ENCODE results near the gene SPOCD1.
A peak's percentile ranks its signal among the peaks of the same experiment; 100 is the strongest.

The SPOCD1 gene

GRCh38 chr1:31784356-31785019 is 31.3 kb downstream of the SPOCD1 start:
- H3K36me3 ChIP-seq (ENCODE audit: insufficient read depth, low read length), result no peaks in the 10 kb centered on the region
- no peaks in the 10 kb centered on the region for H3K27me3 ChIP-seq (ENCODE audit: insufficient read depth, low read length, poor library complexity, severe bottlenecking)
- no peak overlapping the region for H2AFZ ChIP-seq (ENCODE audit: low read length)
- TF ChIP-seq CTCF (conservative IDR thresholded peaks at IDR 0.05; ENCODE audit: low read length) (no peak), EZH2phosphoT487 (IDR thresholded peaks at IDR 0.05; ENCODE audit: borderline replicate concordance) (no peak)
- no peaks in the 10 kb centered on the region for H3K9me2 ChIP-seq (replicated peaks; ENCODE audit: low read depth, low read length)
- H4K20me1 ChIP-seq (ENCODE audit: insufficient read depth, low read length, poor library complexity, severe bottlenecking), result no peaks in the 10 kb centered on the region
- H3K4me3 ChIP-seq (ENCODE audit: low read length, poor library complexity, severe bottlenecking), result no peak overlapping the region
- no peaks in the 10 kb centered on the region for H3K79me2 ChIP-seq (ENCODE audit: insufficient read depth, low read length)
- no peak overlapping the region for H3K4me2 ChIP-seq (ENCODE audit: low read depth, low read length, poor library complexity, severe bottlenecking)
- no peaks in the 10 kb centered on the region for H3K9me3 ChIP-seq (ENCODE audit: insufficient read depth, low read depth, low read length)
- H3K9ac ChIP-seq (ENCODE audit: low read depth, low read length, poor library complexity, severe bottlenecking), result peak overlapping the region; percentile 9
- H3K4me1 ChIP-seq (ENCODE audit: insufficient read depth, low read length, poor library complexity, severe bottlenecking), result peaks cover 49% of the 10 kb centered on the region
- no peaks in the 10 kb centered on the region for H3F3A ChIP-seq (ENCODE audit: low read depth)

GRCh38 chr1:31783846-31784245 is 32.0 kb downstream of the SPOCD1 start:
- H3K4me2 ChIP-seq (ENCODE audit: low read depth, low read length, poor library complexity, severe bottlenecking), result no peak overlapping the region

GRCh38 chr1:31782421-31783410 is 33.1 kb downstream of the SPOCD1 start:
- TF ChIP-seq CTCF (conservative IDR thresholded peaks at IDR 0.05; ENCODE audit: low read length) (no peak), EZH2phosphoT487 (IDR thresholded peaks at IDR 0.05; ENCODE audit: borderline replicate concordance) (no peak)
- Histone ChIP-seq H3K79me2 (ENCODE audit: insufficient read depth, low read length) (no peaks in the 10 kb centered on the region), H2AFZ (ENCODE audit: low read length) (no peak overlapping the region), H3K36me3 (ENCODE audit: insufficient read depth, low read length) (no peaks in the 10 kb centered on the region), H4K20me1 (ENCODE audit: insufficient read depth, low read length, poor library complexity, severe bottlenecking) (no peaks in the 10 kb centered on the region), H3K4me3 (ENCODE audit: low read length, poor library complexity, severe bottlenecking) (no peak overlapping the region), H3K9me2 (replicated peaks; ENCODE audit: low read depth, low read length) (no peaks in the 10 kb centered on the region), H3K27me3 (ENCODE audit: insufficient read depth, low read length, poor library complexity, severe bottlenecking) (no peaks in the 10 kb centered on the region), H3K4me1 (ENCODE audit: insufficient read depth, low read length, poor library complexity, severe bottlenecking) (peaks cover 34% of the 10 kb centered on the region), H3K9me3 (ENCODE audit: insufficient read depth, low read depth, low read length) (no peaks in the 10 kb centered on the region), H3F3A (ENCODE audit: low read depth) (no peaks in the 10 kb centered on the region), H3K9ac (ENCODE audit: low read depth, low read length, poor library complexity, severe bottlenecking) (peak overlapping the region; percentile 40), H3K4me2 (ENCODE audit: low read depth, low read length, poor library complexity, severe bottlenecking) (peak overlapping the region; percentile 40)

More at GRCh38 chr1:31783846-31784245, 32.0 kb downstream of the SPOCD1 start:
- no peaks in the 10 kb centered on the region for H3K9me3 ChIP-seq (ENCODE audit: insufficient read depth, low read depth, low read length)
- H3K79me2 ChIP-seq (ENCODE audit: insufficient read depth, low read length), result no peaks in the 10 kb centered on the region
- no peak overlapping the region for H2AFZ ChIP-seq (ENCODE audit: low read length)
- H3K27me3 ChIP-seq (ENCODE audit: insufficient read depth, low read length, poor library complexity, severe bottlenecking), result no peaks in the 10 kb centered on the region
- no peak overlapping the region for H3K9ac ChIP-seq (ENCODE audit: low read depth, low read length, poor library complexity, severe bottlenecking)
- H3K4me1 ChIP-seq (ENCODE audit: insufficient read depth, low read length, poor library complexity, severe bottlenecking), result peaks cover 45% of the 10 kb centered on the region
- H3K9me2 ChIP-seq (replicated peaks; ENCODE audit: low read depth, low read length), result no peaks in the 10 kb centered on the region
- H4K20me1 ChIP-seq (ENCODE audit: insufficient read depth, low read length, poor library complexity, severe bottlenecking), result no peaks in the 10 kb centered on the region
- H3K36me3 ChIP-seq (ENCODE audit: insufficient read depth, low read length), result no peaks in the 10 kb centered on the region
- no peak for TF ChIP-seq EZH2phosphoT487 (IDR thresholded peaks at IDR 0.05; ENCODE audit: borderline replicate concordance)
- no peak for TF ChIP-seq CTCF (conservative IDR thresholded peaks at IDR 0.05; ENCODE audit: low read length)
- H3F3A ChIP-seq (ENCODE audit: low read depth), result no peaks in the 10 kb centered on the region
- H3K4me3 ChIP-seq (ENCODE audit: low read length, poor library complexity, severe bottlenecking), result no peak overlapping the region
